HepG2 (cell line): ENCODE measurements around the gene TOR1AIP1. TPM values are rescaled to one million over a fixed set of nuclear protein-coding genes. Genes with fewer than 3 reads are reported as not detected.

ENCODE experiments used
- CREB1 ChIP-seq, 2 experiments: fragments of 450-650 bp in 1 of 2; IDR thresholded peaks; 2 replicates each; pipeline ENCODE4 v1.6.1; 2016 to 2017; ENCODE audit warnings: control low read depth in 1 of 2, mild to moderate bottlenecking in 1 of 2, missing compliant biosample characterization in 1 of 2, missing genetic modification characterization in 1 of 2
- CTCF ChIP-seq: sonication (generic); formaldehyde crosslinking; IDR thresholded peaks from 2 replicates; pipeline ENCODE4 v1.5.0; 2020; ENCODE audit warnings: mild to moderate bottlenecking, missing genetic modification reagents, moderate library complexity
- KDM1A ChIP-seq: IDR thresholded peaks from 2 replicates; pipeline ENCODE4 v1.6.1; 2016; ENCODE audit warnings: missing compliant biosample characterization
- MYPOP ChIP-seq: sonication (generic); formaldehyde crosslinking; IDR thresholded peaks from 2 replicates; pipeline ENCODE4 v1.8.1; 2023; ENCODE audit warnings: mild to moderate bottlenecking, moderate library complexity, missing genetic modification reagents
- RCOR2 ChIP-seq: IDR thresholded peaks from 2 replicates; pipeline ENCODE4 v1.6.1; 2016; ENCODE audit warnings: missing biosample characterization, missing genetic modification reagents
- SMYD3 ChIP-seq: sonication (generic); formaldehyde crosslinking; IDR thresholded peaks from 2 replicates; pipeline ENCODE4 v1.8.1; 2023; ENCODE audit warnings: mild to moderate bottlenecking, missing genetic modification reagents
- SNAPC4 ChIP-seq: sonication (generic); formaldehyde crosslinking; IDR thresholded peaks from 2 replicates; pipeline ENCODE4 v1.4.0; 2020; ENCODE audit warnings: mild to moderate bottlenecking, missing genetic modification reagents
- SYNCRIP ChIP-seq: fragments of 200-400 bp; formaldehyde crosslinking; IDR thresholded peaks from 2 replicates; pipeline ENCODE4 v1.6.1; 2018; ENCODE audit warnings: mild to moderate bottlenecking, low read depth, low read length; ENCODE audit not compliant: insufficient read depth
- ZFAT ChIP-seq: sonication (generic); formaldehyde crosslinking; conservative IDR thresholded peaks from 2 replicates; pipeline ENCODE4 v1.8.1; 2023; ENCODE audit warnings: missing genetic modification reagents, inconsistent platforms
- ZFY ChIP-seq: sonication (generic); formaldehyde crosslinking; IDR thresholded peaks from 2 replicates; pipeline ENCODE4 v1.4.0; 2020; ENCODE audit warnings: missing genetic modification reagents
- ZNF230 ChIP-seq: sonication (generic); formaldehyde crosslinking; IDR thresholded peaks from 2 replicates; pipeline ENCODE4 v1.4.0; 2020; ENCODE audit warnings: mild to moderate bottlenecking, missing genetic modification reagents
- ZNF333 ChIP-seq: sonication (generic); formaldehyde crosslinking; IDR thresholded peaks from 2 replicates; pipeline ENCODE4 v1.4.0; 2020; ENCODE audit warnings: mild to moderate bottlenecking, missing genetic modification reagents, borderline replicate concordance
- ZNF337 ChIP-seq: sonication (generic); formaldehyde crosslinking; IDR thresholded peaks from 2 replicates; pipeline ENCODE4 v1.5.1; 2020; ENCODE audit warnings: missing genetic modification reagents, low read depth, mild to moderate bottlenecking, borderline replicate concordance
- ZNF552 ChIP-seq: sonication (generic); formaldehyde crosslinking; IDR thresholded peaks from 2 replicates; pipeline ENCODE4 v1.9.0; 2022; ENCODE audit warnings: missing genetic modification reagents, mild to moderate bottlenecking, borderline replicate concordance
- ZNF605 ChIP-seq: sonication (generic); formaldehyde crosslinking; IDR thresholded peaks from 2 replicates; pipeline ENCODE4 v1.8.0; 2022; ENCODE audit warnings: mild to moderate bottlenecking, missing genetic modification reagents
- ZNF678 ChIP-seq: sonication (generic); formaldehyde crosslinking; IDR thresholded peaks from 2 replicates; pipeline ENCODE4 v1.4.0; 2020; ENCODE audit warnings: mild to moderate bottlenecking, missing genetic modification reagents
- ZNF720 ChIP-seq: sonication (generic); formaldehyde crosslinking; IDR thresholded peaks from 2 replicates; pipeline ENCODE4 v1.4.0; 2020; ENCODE audit warnings: missing genetic modification reagents
- ZXDC ChIP-seq: sonication (generic); formaldehyde crosslinking; IDR thresholded peaks from 2 replicates; pipeline ENCODE4 v1.5.0; 2020; ENCODE audit warnings: mild to moderate bottlenecking, missing genetic modification reagents
- polyA plus RNA-seq, 8 experiments: library from polyadenylated mRNA; depleted of rRNA in 3 of 8; stranded (reverse) in 7 of 8; unstranded in 1 of 8; fragments of >200 nt; fragmentation: Illumina TruSeq in 4 of 8; extraction: Trizol in 4 of 8; gene quantifications; 2 replicates each; pipeline versions ENCODE4 v1.2.1 to v1.2.3, GENCODE V29; 2011 to 2016; ENCODE audit warnings: low read depth in 4 of 8, missing spikeins in 1 of 8, mixed read lengths in 1 of 8; ENCODE audit not compliant: insufficient read depth in 1 of 8
- total RNA-seq, 5 experiments: library from RNA; depleted of rRNA; stranded (reverse); fragments of >200 nt; fragmentation: Illumina TruSeq; extraction: Trizol; gene quantifications; 2 replicates each; pipeline ENCODE4 v1.2.3, GENCODE V29; 2016; ENCODE audit warnings: low read depth in 1 of 5

Gene TOR1AIP1
- total and polyA plus RNA-seq, 2 of the 13 experiments (the other 11 are each of a cell fraction or from before 2014, with no cell fraction given): 15.6 to 29.0 TPM

GRCh38 chr1:179953974-179954492 lies 71.9 kb downstream of the TOR1AIP1 start (continued):
- TF ChIP-seq MYPOP (CRISPR knock-in tag) (peak; percentile 76; the same call in 1 of the 2 replicates), SYNCRIP (no peak), KDM1A (0 out of 2 replicates have a peak, but pooled peaks have one; percentile 1), ZFY (CRISPR knock-in tag) (no peak), CREB1 (IDR thresholded peaks at IDR 0.05) (no peak), CREB1 (CRISPR knock-in tag; IDR thresholded peaks at IDR 0.05) (peak; percentile 85; the same call in 1 of the 2 replicates), SNAPC4 (CRISPR knock-in tag) (peak; percentile 68; the same call in 1 of the 2 replicates), CTCF (CRISPR knock-in tag) (peak; percentile 2; the same call in 1 of the 2 replicates), ZNF678 (0 out of 2 replicates have a peak, but pooled peaks have one; percentile 17), ZNF333 (CRISPR knock-in tag) (no peak), SMYD3 (CRISPR knock-in tag) (0 out of 2 replicates have a peak, but pooled peaks have one; percentile 14), RCOR2 (0 out of 2 replicates have a peak, but pooled peaks have one; percentile 37), ZNF552 (CRISPR knock-in tag) (0 out of 2 replicates have a peak, but pooled peaks have one; percentile 41), ZNF720 (no peak), ZFAT (CRISPR knock-in tag) (peak; percentile 94; the same call in 1 of the 2 replicates), ZNF605 (CRISPR knock-in tag) (peak; percentile 57; the same call in 1 of the 2 replicates), ZXDC (0 out of 2 replicates have a peak, but pooled peaks have one; percentile 17), ZNF337 (peak; percentile 85), ZNF230 (peak; percentile 12; the same call in 1 of the 2 replicates)
